ENCODE results near the gene TK2. TPM values are rescaled to one million over a fixed set of nuclear protein-coding genes. Genes with fewer than 3 reads are reported as not detected.

Gene TK2
- total RNA-seq, 2 experiments from 2014 or later = 5.4 to 5.8 TPM

DNA sequence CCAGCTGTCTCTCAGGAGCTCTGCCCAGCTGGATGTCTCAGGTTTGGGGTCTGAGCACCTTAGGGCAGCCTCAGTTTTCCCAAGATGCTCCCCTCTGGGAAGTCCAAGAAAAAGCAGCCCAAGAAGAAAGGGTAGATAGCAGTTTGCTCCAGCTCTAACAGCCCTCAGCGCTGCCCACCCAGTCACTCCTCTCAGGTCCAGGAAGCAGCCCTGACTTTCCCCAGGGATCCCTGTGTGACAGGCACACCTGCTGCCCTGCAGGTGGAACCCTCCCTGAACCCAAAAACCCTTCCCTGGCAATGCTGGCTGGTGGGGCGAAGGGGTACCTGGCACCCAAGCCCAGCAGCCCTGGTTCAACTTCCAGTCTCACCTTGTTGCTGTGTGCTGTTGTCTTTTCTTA, 74.7 kb downstream of the TK2 start:
- intact Hi-C loops (cut with micrococcal nuclease) = no loop called here
- H3K4me3 Mint-ChIP-seq = no peak overlapping the region
- no peak overlapping the region for H3K27ac Mint-ChIP-seq
- no peaks in the 10 kb centered on the region for H3K36me3 Mint-ChIP-seq
- no peak for DNase-seq
- H3K9me3 Mint-ChIP-seq = no peaks in the 10 kb centered on the region
- H3K27me3 Mint-ChIP-seq = no peaks in the 10 kb centered on the region
- POLR2A ChIA-PET = no interaction called here
- H3K4me1 Mint-ChIP-seq (ENCODE audit: low read depth) = peaks cover 22% of the 10 kb centered on the region
- CTCF ChIA-PET = interaction anchor here (0.7 to 3.4 kb wide), 10 partner anchors 8 to 118 kb away, joined by 3 to 27 read pairs (median 4); no protein-coding TSS in a partner anchor

DNA sequence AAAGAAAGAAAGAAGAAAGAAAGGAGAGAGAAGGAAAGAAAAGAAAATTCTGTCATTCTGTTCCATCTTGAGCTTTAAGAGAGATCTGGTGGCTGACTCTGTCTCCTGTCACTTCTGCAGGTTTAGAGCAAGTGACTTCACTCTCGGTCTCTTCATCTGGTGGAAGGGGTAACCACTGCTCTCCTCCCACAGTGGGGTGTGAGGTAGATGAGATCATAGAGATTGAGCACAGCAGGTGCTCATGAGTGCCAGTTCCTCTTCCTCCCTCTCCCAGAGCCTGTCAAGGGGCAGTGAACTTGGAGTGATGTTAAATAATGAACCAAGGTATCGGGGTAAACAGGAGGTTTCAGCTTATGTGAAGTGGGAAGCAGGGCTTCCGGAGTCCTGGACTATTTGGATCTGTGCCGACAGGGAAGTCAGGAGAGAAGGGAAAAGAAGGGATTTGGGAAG, 75.1 kb downstream of the TK2 start:
- H3K36me3 Mint-ChIP-seq = no peaks in the 10 kb centered on the region
- H3K4me1 Mint-ChIP-seq (ENCODE audit: low read depth) = peaks cover 22% of the 10 kb centered on the region
- peak; percentile 77 for DNase-seq
- intact Hi-C loops (cut with micrococcal nuclease) = loop anchor here (1.0 kb wide), 1 partner anchor 66 kb away; no protein-coding TSS in a partner anchor
- H3K27me3 Mint-ChIP-seq = no peaks in the 10 kb centered on the region
- CTCF ChIA-PET = interaction anchor here (0.7 to 3.4 kb wide), 7 partner anchors 9 to 117 kb away, joined by 3 to 27 read pairs (median 4); no protein-coding TSS in a partner anchor
- peak overlapping the region; percentile 63 for H3K27ac Mint-ChIP-seq
- H3K9me3 Mint-ChIP-seq = no peaks in the 10 kb centered on the region
- POLR2A ChIA-PET = no interaction called here
- no peak overlapping the region for H3K4me3 Mint-ChIP-seq

DNA sequence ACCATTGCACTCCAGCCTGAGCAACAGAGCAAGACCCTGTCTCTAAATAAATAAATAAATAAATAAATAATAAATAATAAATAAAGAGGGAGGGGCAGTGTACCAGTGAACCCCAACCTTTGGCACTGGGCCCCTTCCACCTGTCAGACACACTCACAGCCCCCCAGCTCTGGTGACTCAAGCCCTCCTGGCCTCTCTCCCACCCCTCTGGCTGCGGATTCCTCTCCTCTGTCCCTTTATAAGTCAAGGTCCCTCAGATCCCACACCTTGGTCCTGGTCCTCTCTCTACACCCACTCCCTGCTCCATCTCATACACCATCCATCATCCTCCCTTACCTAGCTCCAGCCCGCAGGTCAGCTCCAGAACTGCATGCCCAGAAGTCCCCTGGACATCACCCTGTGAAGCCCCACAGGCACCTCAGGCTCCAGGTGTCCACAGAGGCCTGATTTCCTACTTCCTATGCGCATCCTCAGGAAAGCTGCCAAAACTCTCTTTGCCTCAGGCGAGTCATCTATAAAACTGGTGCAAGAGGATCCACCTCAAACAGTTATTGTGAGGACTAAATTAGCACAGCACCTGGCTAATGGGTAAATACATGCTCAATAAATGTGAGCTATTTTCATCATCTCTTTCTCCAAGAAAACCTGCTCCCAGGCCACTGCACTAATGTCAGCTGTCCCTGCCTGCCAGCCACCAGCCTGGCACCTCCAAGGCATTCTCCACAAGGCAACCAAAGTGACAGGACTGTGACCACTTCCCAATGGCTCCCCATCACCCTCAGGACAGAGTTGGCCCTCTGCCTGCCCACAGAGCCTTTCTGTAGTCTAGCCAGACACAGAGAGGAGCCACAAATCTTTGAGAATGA, 76.0 kb downstream of the TK2 start:
- H3K27me3 Mint-ChIP-seq = peaks cover 2% of the 10 kb centered on the region
- no peak overlapping the region for H3K4me3 Mint-ChIP-seq
- DNase-seq = no peak
- peak overlapping the region; percentile 3 for H3K27ac Mint-ChIP-seq
- no peaks in the 10 kb centered on the region for H3K36me3 Mint-ChIP-seq
- ChIA-PET CTCF (interaction anchor here (1.1 to 3.4 kb wide), 4 partner anchors 9 to 116 kb away, joined by 3 to 27 read pairs (median 7); no protein-coding TSS in a partner anchor), POLR2A (no interaction called here)
- H3K9me3 Mint-ChIP-seq = no peaks in the 10 kb centered on the region
- intact Hi-C loops (cut with micrococcal nuclease) = loop anchor here (1.0 kb wide), 1 partner anchor 66 kb away; no protein-coding TSS in a partner anchor
- peaks cover 18% of the 10 kb centered on the region for H3K4me1 Mint-ChIP-seq (ENCODE audit: low read depth)

DNA sequence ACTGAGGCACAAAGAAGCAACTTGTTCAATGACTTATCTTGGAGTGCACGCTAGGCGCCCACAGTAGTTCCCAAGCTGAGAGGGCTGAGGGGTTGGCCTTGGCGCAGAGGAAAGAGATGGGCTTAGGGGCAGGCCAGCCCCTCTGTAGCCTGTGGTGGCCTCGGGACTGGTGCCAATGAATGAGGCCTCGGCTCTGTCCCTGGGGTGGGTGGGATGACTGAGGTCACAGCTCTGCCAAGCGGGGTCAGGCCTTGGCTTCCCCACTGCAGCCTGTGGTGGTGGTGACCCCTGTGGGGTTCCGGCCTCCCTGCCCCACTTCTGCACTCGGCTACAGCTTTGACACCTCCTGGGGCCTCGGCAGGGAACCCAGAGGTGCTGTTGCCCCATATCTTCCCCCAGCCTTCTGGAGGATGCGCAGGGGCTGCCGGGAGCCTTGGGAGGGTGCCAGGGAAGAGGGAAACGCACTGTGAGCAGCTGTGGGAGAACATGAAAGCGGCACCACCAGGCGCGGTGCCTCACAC, 76.8 kb downstream of the TK2 start:
- Mint-ChIP-seq H3K9me3 (no peaks in the 10 kb centered on the region), H3K4me3 (no peak overlapping the region), H3K36me3 (no peaks in the 10 kb centered on the region), H3K27ac (no peak overlapping the region), H3K27me3 (peaks cover 4% of the 10 kb centered on the region), H3K4me1 (ENCODE audit: low read depth) (peaks cover 14% of the 10 kb centered on the region)
- ChIA-PET POLR2A (no interaction called here), CTCF (interaction anchor here (1.6 to 3.4 kb wide), 2 partner anchors 10 to 66 kb away, joined by 4 to 27 read pairs (median 9); no protein-coding TSS in a partner anchor)
- DNase-seq = no peak
- intact Hi-C loops (cut with micrococcal nuclease) = no loop called here

DNA sequence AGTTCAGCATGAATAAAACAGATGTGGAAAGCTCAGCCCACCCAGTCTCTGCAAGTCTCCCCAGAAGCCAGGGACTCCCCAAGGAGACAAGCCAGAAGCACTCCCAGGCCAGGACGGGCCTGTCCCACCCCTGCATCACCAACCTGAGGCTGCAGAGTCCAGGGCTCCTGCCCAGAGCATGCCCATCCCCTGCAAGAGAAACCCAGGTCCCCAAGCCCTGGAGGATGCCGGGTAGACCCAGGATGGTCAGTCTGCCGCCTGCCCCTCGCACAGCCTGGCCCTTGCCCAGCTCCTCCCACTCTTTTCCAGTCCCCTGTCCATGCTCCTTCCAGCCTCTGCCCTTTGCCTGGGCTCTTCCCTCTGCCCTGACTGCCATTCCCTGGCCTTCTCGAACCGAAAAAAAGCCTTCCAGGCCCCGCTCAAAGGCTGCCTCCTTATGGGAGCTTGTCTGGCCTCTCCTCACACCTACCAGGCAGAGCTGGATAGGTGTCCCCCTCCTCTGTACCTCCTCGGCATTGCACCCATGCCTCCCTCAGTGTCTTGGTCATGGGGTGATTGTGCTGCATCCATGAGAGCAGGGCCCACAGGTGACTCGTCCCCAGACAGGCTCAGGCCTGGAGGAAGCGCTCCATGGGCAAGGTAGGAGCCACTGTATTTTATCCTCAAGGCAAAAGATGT, 78.1 kb downstream of the TK2 start:
- intact Hi-C loops (cut with micrococcal nuclease) = no loop called here
- CTCF ChIA-PET = interaction anchor here (0.6 to 1.6 kb wide), 4 partner anchors 11 to 90 kb away, joined by 3 to 4 read pairs (median 3); no protein-coding TSS in a partner anchor

DNA sequence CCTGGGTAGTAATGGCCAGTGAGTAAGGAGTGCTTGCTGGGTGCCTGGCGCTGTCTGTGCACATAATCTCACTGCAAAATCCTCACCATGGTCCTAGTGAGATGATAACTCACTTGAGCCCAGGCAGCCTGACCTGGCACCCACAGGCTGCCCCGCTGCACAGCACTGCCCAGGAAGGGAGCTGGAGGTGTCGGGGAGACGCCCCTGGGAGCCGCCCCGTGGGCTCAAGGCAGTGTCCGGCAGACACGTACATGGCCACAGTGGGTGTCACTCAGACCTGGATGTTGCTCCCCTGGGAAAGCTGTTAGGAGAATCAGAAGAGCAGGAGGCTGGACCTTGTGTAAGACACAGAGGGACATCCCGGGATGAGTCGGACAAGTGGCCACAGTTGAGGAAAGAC, 78.7 kb downstream of the TK2 start:
- CTCF ChIA-PET = interaction anchor here (0.6 to 1.6 kb wide), 5 partner anchors 12 to 91 kb away, joined by 3 to 4 read pairs (median 3); no protein-coding TSS in a partner anchor
- intact Hi-C loops (cut with micrococcal nuclease) = no loop called here
- Mint-ChIP-seq H3K36me3 (no peaks in the 10 kb centered on the region), H3K27ac (no peak overlapping the region), H3K4me1 (ENCODE audit: low read depth) (peaks cover 14% of the 10 kb centered on the region), H3K9me3 (no peaks in the 10 kb centered on the region), H3K27me3 (peaks cover 7% of the 10 kb centered on the region), H3K4me3 (no peak overlapping the region)
- POLR2A ChIA-PET = no interaction called here
- no peak for DNase-seq

More for the DNA sequence above, 78.1 kb downstream of the TK2 start:
- H3K27me3 Mint-ChIP-seq = peaks cover 5% of the 10 kb centered on the region
- H3K4me1 Mint-ChIP-seq (ENCODE audit: low read depth) = peaks cover 14% of the 10 kb centered on the region
- H3K36me3 Mint-ChIP-seq = no peaks in the 10 kb centered on the region
- DNase-seq = no peak
- no peaks in the 10 kb centered on the region for H3K9me3 Mint-ChIP-seq
- POLR2A ChIA-PET = no interaction called here
- H3K4me3 Mint-ChIP-seq = no peak overlapping the region
- H3K27ac Mint-ChIP-seq = no peak overlapping the region

DNA sequence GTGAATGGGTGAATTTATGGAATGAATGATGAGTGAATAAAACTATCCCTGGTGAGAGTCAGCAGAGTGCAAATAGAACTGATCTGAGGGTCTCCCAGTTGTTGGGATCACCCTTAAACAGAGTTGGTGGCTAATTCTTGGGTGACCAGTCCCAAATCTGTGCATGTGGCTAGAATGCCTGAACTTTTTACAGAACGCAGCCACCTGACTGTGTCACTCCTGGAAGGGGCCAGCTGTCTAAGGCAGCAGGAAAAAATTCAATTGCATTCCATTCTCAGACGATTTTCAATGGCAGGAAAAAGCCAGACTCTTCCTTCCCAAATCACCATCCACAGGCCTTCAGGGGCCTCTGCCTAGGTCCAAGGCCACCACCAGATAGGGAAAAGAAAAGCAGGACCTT, 79.4 kb downstream of the TK2 start:
- no peak overlapping the region for H3K27ac Mint-ChIP-seq
- peaks cover 7% of the 10 kb centered on the region for H3K27me3 Mint-ChIP-seq
- H3K4me1 Mint-ChIP-seq (ENCODE audit: low read depth) = peaks cover 14% of the 10 kb centered on the region
- no peaks in the 10 kb centered on the region for H3K9me3 Mint-ChIP-seq
- no peak for DNase-seq
- POLR2A ChIA-PET = no interaction called here
- H3K4me3 Mint-ChIP-seq = no peak overlapping the region
- CTCF ChIA-PET = interaction anchor here (1.0 kb wide), 1 partner anchor 64 kb away, joined by 4 read pairs; no protein-coding TSS in a partner anchor
- intact Hi-C loops (cut with micrococcal nuclease) = no loop called here
- no peaks in the 10 kb centered on the region for H3K36me3 Mint-ChIP-seq

DNA sequence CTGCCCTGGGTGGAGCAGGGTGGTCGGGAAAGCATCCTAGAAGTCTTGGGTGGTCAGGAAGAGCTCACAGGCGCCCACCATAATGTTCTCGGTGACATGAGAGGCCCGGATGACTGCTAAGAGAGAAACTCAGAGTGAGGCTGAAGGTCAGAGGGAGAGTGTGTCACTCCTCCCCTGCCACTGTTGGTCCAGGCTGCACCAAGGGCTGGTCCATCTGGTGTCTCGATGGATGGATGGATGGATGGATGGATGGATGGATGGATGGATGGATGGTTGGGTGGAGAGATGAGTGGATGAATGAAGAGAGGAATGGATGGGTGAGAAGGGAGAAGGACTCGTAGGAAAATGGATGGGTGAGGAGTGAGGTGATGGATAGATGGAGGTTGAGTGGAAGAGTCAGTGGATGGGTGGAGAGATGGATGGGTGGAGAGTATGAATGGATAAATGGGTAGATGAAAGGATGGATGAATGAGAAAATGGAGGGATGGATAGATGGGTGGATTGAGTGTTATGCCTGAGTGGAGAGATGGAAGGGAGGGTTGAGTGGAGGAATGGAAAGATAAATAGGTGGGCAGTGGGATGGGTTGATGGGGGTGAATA, 79.9 kb downstream of the TK2 start:
- POLR2A ChIA-PET = no interaction called here
- H3K27me3 Mint-ChIP-seq = peaks cover 7% of the 10 kb centered on the region

DNA sequence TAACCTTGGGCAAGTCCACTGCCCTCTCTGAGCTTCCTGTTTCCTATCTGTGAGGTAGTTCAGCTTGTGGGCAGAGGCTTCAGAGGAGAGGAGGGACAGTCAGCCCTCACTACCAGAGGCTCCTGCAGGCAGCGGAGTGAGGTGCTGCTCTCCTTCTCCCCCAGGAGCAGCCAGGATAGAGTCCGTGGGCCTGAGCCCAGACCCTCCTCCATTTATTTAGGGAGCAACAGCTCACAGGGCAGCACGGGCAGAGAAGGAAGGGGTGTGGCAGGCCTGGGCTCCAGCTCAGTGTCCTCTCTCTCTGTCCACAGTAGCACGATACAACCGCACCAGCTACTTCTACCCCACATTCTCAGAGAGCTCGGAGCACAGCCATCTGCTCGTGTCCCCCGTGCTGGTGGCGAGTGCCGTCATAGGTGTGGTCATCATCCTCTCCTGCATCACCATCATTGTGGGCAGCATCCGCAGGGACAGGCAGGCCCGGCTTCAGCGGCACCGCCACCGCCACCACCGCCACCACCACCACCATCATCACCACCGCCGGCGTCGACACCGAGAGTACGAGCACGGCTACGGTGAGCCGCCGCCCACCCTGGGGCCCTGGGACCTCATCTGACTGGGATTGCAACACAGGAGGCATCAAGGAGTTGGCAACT, 80.5 kb downstream of the TK2 start:
- ChIA-PET POLR2A (no interaction called here), CTCF (interaction anchor here (3.1 kb wide), 1 partner anchor 63 kb away, joined by 20 read pairs; no protein-coding TSS in a partner anchor)
- H3K9me3 Mint-ChIP-seq = no peaks in the 10 kb centered on the region
- H3K36me3 Mint-ChIP-seq = no peaks in the 10 kb centered on the region
- no peak overlapping the region for H3K4me3 Mint-ChIP-seq
- peaks cover 7% of the 10 kb centered on the region for H3K27me3 Mint-ChIP-seq
- DNase-seq = no peak
- H3K27ac Mint-ChIP-seq = no peak overlapping the region
- H3K4me1 Mint-ChIP-seq (ENCODE audit: low read depth) = peaks cover 7% of the 10 kb centered on the region
- intact Hi-C loops (cut with micrococcal nuclease) = no loop called here

More for the DNA sequence above, 79.9 kb downstream of the TK2 start:
- Mint-ChIP-seq H3K4me3 (no peak overlapping the region), H3K36me3 (no peaks in the 10 kb centered on the region), H3K9me3 (no peaks in the 10 kb centered on the region), H3K27ac (no peak overlapping the region), H3K4me1 (ENCODE audit: low read depth) (peaks cover 13% of the 10 kb centered on the region)
- intact Hi-C loops (cut with micrococcal nuclease) = no loop called here
- CTCF ChIA-PET = interaction anchor here (3.1 kb wide), 1 partner anchor 63 kb away, joined by 20 read pairs; no protein-coding TSS in a partner anchor
- DNase-seq = no peak

DNA sequence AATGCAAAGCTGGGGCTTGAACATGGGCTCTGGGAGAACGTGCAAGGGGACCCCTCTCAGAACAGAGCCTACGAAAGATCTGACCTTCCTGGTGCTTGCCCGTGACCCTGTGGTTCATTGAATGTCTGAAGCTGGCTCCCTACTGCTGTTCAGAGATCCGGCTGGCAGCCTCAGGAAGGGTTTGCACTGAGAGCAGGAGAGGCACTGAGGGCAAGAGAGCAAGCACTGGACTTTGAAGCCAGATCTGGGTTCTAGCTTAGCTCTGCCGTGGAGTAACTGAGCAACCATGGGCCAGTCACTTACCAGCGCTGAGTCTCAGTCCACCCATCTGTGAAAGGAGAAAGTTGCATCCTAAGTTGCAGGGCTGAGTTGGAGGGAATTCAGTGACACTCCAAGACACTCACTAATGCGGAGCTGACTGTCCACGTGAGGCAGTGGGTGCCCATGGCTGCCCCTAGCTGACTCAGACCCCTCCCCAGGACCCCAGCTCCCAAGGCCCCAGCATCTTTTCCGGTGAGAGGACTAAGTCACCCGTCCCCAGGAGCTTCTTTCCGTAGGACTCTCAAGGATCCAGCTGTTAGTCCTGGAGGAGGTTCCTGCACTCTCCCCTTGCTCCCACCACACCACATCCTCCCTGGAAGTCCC, 81.5 kb downstream of the TK2 start:
- Mint-ChIP-seq H3K27me3 (peaks cover 7% of the 10 kb centered on the region), H3K4me3 (no peak overlapping the region), H3K36me3 (no peaks in the 10 kb centered on the region), H3K27ac (no peak overlapping the region), H3K9me3 (no peaks in the 10 kb centered on the region), H3K4me1 (ENCODE audit: low read depth) (no peaks in the 10 kb centered on the region)
- DNase-seq = no peak
- intact Hi-C loops (cut with micrococcal nuclease) = no loop called here
- CTCF ChIA-PET = interaction anchor here (0.9 to 3.1 kb wide), 2 partner anchors 22 to 62 kb away, joined by 3 to 20 read pairs; no protein-coding TSS in a partner anchor
- POLR2A ChIA-PET = no interaction called here

DNA sequence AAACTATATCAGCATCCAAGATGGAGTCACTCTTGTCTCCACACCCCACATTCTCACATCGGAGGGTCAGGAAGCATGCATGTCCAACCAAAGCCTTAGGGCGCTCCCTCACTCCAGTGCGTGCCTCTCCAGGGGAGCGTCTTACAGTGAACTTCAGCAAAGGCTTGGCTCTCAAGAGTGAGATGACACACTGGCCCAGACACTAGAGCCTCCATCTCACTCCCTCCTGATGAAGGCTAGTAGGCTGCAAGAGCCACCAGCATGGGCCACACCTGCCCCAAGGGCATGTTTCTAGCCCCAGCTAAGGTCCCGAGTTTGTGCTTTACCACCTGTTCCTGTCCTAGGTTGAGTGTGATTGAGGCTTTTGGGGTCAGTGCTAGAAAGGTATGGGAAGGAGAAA, 82.3 kb downstream of the TK2 start:
- Mint-ChIP-seq H3K27ac (no peak overlapping the region), H3K4me1 (ENCODE audit: low read depth) (no peaks in the 10 kb centered on the region), H3K9me3 (no peaks in the 10 kb centered on the region), H3K4me3 (no peak overlapping the region), H3K36me3 (no peaks in the 10 kb centered on the region), H3K27me3 (peaks cover 7% of the 10 kb centered on the region)
- no peak for DNase-seq
- ChIA-PET POLR2A (no interaction called here), CTCF (interaction anchor here (3.1 kb wide), 1 partner anchor 61 kb away, joined by 20 read pairs; no protein-coding TSS in a partner anchor)
- intact Hi-C loops (cut with micrococcal nuclease) = no loop called here

Data from activated CD4-positive, alpha-beta memory T cell treated with anti-CD3 and anti-CD28 coated beads for 36 hours (primary cell).